ENCODE results near the gene TPRG1. TPM values are rescaled to one million over a fixed set of nuclear protein-coding genes. Genes with fewer than 3 reads are reported as not detected.

Gene TPRG1
- total and polyA plus RNA-seq, 5 donors: 2.1 to 5.2 (median 5.0) TPM

DNA sequence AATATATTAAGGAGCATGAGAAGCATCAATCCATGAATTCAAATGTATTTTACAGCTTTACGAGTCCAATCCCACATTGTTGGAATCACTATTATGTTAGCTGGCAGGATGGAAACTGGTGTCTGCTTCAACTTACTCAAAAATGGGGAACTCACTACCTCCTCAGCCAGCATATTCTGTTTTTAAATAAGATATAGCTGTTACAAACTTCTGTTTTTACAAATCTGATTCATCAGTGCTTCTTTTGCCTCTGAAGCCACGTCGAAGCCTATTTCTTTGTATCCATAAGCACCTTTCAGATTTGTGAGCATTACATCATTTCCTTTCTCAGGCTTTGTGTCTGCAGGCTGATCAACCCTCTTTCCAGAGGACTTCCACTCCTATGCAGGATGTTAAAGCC lies 105.9 kb downstream of the TPRG1 start:
- H3K27ac ChIP-seq (ENCODE audit: low read length): no peak overlapping the region
- DNase-seq (no peak), ATAC-seq (no peak)
- no peak overlapping the region for H3K4me3 ChIP-seq (ENCODE audit: low read length)
- no peaks in the 10 kb centered on the region for H3K4me1 ChIP-seq (ENCODE audit: control insufficient read depth, insufficient read depth, low read length)
- 64% methylated on average over 3 of the region's 3 CpGs for WGBS
- intact Hi-C loops (cut with DNase I): loop anchor here in 2 of 4 donors (10.0 kb wide), 2 partner anchors 667 to 677 kb away; no protein-coding TSS in a partner anchor
- H3K27me3 ChIP-seq (ENCODE audit: control insufficient read depth, insufficient read depth): no peaks in the 10 kb centered on the region
- H3K9me3 ChIP-seq (ENCODE audit: control insufficient read depth, low read length): no peaks in the 10 kb centered on the region

DNA sequence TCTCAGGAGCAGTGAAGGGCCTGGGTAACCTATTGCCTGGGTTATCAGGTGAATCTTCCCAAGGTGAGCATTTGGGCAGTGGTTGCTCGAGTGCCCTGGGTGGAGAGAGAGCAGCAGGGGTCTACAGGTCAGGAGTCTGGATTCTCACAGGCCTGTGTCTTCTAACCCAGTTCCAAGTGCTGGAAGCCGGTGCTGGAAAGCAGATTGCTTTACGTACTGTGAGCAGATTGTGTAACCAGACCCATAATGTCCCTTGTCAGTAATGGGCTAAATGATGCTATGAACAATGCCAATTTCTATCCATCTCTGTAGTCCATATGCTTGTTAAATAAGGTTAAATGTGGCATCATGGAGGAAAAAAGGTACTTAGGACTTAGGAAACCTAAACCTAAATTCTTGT lies 106.5 kb downstream of the TPRG1 start:
- Histone ChIP-seq H3K4me3 (ENCODE audit: low read length) (no peak overlapping the region), H3K4me1 (ENCODE audit: control insufficient read depth, insufficient read depth, low read length) (no peaks in the 10 kb centered on the region), H3K27me3 (ENCODE audit: control insufficient read depth, insufficient read depth) (no peaks in the 10 kb centered on the region), H3K27ac (ENCODE audit: low read length) (no peak overlapping the region), H3K9me3 (ENCODE audit: control insufficient read depth, low read length) (no peaks in the 10 kb centered on the region)
- DNase-seq (no peak), ATAC-seq (no peak)
- 77% methylated on average over 3 of the region's 3 CpGs for WGBS
- intact Hi-C loops (cut with DNase I): loop anchor here in 2 of 4 donors (10.0 kb wide), 2 partner anchors 667 to 677 kb away; no protein-coding TSS in a partner anchor

DNA sequence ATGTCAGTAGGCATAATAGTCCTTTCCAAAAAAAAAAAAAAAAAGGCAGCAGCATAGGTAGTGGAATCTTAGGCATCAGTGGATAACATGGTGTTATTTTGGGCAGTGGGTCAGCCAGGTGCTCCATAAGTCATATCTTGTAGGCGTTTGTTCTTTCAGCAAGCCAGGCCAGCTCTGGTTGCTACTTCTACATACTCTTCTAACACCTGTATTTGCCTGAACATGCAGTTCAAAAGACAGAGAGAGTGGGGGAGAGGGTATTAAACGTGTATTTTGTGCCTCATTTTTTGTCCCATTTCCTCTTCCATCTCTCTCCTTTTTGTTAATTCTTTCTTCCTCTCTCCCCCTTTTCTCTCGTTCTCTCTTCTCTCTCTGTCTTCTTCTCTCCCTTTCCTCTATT lies 110.4 kb downstream of the TPRG1 start:
- Histone ChIP-seq H3K27me3 (ENCODE audit: control insufficient read depth, insufficient read depth) (no peaks in the 10 kb centered on the region), H3K27ac (ENCODE audit: low read length) (no peak overlapping the region), H3K4me1 (ENCODE audit: control insufficient read depth, insufficient read depth, low read length) (no peaks in the 10 kb centered on the region), H3K9me3 (ENCODE audit: control insufficient read depth, low read length) (no peaks in the 10 kb centered on the region), H3K4me3 (ENCODE audit: low read length) (no peak overlapping the region)
- DNase-seq: no peak
- no peak for ATAC-seq
- 63% methylated on average over 3 of the region's 3 CpGs for WGBS
- intact Hi-C loops (cut with DNase I): no loop called here

DNA sequence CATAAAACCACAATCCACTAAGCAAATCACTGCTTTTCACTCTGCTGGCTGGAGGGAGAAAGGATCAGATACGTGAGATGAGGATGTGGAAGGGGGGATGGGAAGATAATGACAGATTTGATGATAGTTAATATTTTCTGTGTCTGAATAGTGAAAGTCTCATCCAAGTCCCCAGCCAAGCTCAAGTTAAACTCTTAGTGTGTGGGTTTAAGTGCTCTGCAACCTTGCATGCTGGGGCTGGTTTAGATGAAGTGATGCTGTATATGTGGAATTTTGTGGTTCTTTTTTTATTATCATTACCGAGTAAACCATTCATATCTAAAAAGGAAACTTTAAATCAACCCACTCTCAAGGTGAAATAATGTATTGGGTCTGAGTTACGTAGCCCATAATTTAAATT lies 111.0 kb downstream of the TPRG1 start:
- intact Hi-C loops (cut with DNase I): no loop called here
- H3K9me3 ChIP-seq (ENCODE audit: control insufficient read depth, low read length): no peaks in the 10 kb centered on the region
- no peak for ATAC-seq
- WGBS: 75% methylated on average over 3 of the region's 3 CpGs
- no peak overlapping the region for H3K27ac ChIP-seq (ENCODE audit: low read length)
- no peaks in the 10 kb centered on the region for H3K27me3 ChIP-seq (ENCODE audit: control insufficient read depth, insufficient read depth)
- H3K4me3 ChIP-seq (ENCODE audit: low read length): no peak overlapping the region
- H3K4me1 ChIP-seq (ENCODE audit: control insufficient read depth, insufficient read depth, low read length): no peaks in the 10 kb centered on the region
- DNase-seq: no peak

DNA sequence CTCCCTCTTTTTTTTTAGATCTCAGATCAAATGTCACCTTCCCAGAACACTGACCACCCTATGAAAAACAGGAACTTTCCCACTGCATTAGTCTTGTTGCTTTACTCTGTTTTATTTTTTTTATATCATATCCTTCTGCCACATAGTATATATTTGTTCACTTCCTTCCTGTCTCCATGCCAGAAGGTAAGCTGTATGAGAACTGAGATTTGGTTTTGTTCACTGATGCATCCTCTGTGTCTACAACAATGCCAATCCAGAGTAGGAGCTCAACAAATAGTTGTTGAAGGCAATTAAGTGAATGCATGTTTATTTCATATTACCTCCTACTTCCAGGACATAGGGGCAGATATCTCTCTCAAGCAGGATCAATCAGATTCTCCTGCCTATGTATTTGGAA lies 114.4 kb downstream of the TPRG1 start:
- DNase-seq (no peak), ATAC-seq (no peak)
- Histone ChIP-seq H3K4me3 (ENCODE audit: low read length) (no peak overlapping the region), H3K27me3 (ENCODE audit: control insufficient read depth, insufficient read depth) (no peaks in the 10 kb centered on the region), H3K4me1 (ENCODE audit: control insufficient read depth, insufficient read depth, low read length) (no peaks in the 10 kb centered on the region), H3K27ac (ENCODE audit: low read length) (no peak overlapping the region), H3K9me3 (ENCODE audit: control insufficient read depth, low read length) (no peaks in the 10 kb centered on the region)
- intact Hi-C loops (cut with DNase I): no loop called here

DNA sequence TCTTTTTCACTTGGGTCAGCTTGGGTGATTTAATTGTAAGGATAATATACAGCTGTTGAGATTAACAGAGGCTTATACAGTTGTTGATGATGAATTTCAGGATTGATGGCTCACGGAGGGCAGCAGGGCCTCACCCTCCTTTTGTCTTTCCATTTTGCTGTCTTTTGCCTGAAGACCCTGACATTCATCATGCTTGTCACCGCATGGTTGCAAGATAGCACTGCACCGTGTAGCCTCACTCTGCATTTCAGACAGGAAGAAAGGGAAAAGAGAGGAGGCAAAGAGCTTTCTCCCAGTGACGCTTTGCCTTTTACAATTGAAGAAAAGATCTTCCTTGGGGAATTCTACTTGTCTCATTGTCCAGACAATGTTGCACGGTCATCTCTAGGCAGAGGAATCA lies 115.1 kb downstream of the TPRG1 start:
- no peak for ATAC-seq
- no peaks in the 10 kb centered on the region for H3K27me3 ChIP-seq (ENCODE audit: control insufficient read depth, insufficient read depth)
- intact Hi-C loops (cut with DNase I): no loop called here
- H3K9me3 ChIP-seq (ENCODE audit: control insufficient read depth, low read length): no peaks in the 10 kb centered on the region
- H3K4me1 ChIP-seq (ENCODE audit: control insufficient read depth, insufficient read depth, low read length): no peaks in the 10 kb centered on the region
- WGBS: 59% methylated on average over 5 of the region's 5 CpGs
- DNase-seq: no peak
- H3K4me3 ChIP-seq (ENCODE audit: low read length): no peak overlapping the region
- no peak overlapping the region for H3K27ac ChIP-seq (ENCODE audit: low read length)

DNA sequence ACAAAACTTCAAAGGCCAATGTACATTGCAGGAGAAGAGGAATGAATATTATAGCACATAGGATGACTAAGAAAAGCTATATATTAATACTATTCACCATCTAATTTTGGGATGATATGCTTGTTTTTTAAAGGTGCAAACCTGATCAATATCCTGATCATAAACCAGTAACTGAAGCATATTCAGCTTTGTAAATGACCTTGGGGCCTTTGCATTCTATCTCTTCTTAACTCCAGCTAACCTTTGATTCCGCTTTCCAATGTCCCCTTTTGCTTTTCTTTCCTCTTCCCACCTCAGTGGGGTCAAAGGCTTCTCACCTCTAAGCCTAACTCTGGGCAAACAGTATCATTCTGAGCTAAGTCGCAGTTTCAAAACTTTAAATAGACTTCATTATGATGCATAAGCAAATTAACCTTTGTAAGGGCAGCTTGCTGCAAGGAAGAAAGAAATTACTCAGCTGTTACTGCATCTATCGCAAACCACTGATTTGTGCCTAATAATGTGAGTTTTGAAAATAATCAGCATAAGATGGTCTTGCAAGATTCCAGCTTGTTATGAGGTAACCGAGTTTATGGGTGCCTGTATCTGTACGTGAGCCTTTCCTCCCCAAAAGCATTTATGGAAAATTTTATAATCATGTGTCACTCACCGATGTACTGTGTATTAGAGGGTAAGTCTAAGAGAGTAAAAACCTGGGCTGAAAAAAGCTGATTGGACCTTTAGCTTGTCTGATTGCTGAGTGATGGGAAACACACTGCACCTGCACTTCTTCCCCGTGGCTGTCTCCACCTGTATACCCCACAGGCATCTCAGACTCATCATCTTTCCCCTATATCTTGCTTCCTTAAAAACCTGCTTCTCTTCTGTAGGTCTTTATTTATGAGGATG lies 116.8 kb downstream of the TPRG1 start:
- ATAC-seq (no peak), DNase-seq (no peak)
- no peak overlapping the region for H3K27ac ChIP-seq (ENCODE audit: low read length)
- H3K9me3 ChIP-seq (ENCODE audit: control insufficient read depth, low read length): no peaks in the 10 kb centered on the region
- intact Hi-C loops (cut with DNase I): no loop called here
- no peak overlapping the region for H3K4me3 ChIP-seq (ENCODE audit: low read length)
- H3K27me3 ChIP-seq (ENCODE audit: control insufficient read depth, insufficient read depth): no peaks in the 10 kb centered on the region
- 73% methylated on average over 7 of the region's 7 CpGs for WGBS
- no peaks in the 10 kb centered on the region for H3K4me1 ChIP-seq (ENCODE audit: control insufficient read depth, insufficient read depth, low read length)

DNA sequence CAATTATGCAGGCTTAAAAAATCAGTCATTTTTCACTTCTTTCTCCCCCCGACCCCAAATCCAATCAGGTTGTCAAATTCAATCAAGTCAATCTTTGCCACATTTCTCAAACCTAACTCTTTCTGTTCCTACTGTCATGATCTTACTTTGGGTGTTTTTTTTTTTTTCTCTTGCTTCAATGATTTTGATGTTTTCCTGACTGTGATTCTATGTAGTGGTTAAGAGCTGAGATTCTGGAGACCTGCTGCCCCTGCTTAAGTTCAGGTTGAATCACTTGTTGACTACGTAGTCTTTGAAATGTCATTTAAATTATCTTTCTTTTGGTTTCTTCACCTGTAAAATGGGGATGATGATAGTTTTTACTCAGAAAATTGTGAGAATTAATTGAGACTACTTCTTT lies 117.5 kb downstream of the TPRG1 start:
- Histone ChIP-seq H3K9me3 (ENCODE audit: control insufficient read depth, low read length) (no peaks in the 10 kb centered on the region), H3K4me1 (ENCODE audit: control insufficient read depth, insufficient read depth, low read length) (no peaks in the 10 kb centered on the region), H3K27ac (ENCODE audit: low read length) (no peak overlapping the region), H3K4me3 (ENCODE audit: low read length) (no peak overlapping the region), H3K27me3 (ENCODE audit: control insufficient read depth, insufficient read depth) (no peaks in the 10 kb centered on the region)
- intact Hi-C loops (cut with DNase I): no loop called here
- DNase-seq (no peak), ATAC-seq (no peak)
- 77% methylated on average over 2 of the region's 2 CpGs for WGBS

DNA sequence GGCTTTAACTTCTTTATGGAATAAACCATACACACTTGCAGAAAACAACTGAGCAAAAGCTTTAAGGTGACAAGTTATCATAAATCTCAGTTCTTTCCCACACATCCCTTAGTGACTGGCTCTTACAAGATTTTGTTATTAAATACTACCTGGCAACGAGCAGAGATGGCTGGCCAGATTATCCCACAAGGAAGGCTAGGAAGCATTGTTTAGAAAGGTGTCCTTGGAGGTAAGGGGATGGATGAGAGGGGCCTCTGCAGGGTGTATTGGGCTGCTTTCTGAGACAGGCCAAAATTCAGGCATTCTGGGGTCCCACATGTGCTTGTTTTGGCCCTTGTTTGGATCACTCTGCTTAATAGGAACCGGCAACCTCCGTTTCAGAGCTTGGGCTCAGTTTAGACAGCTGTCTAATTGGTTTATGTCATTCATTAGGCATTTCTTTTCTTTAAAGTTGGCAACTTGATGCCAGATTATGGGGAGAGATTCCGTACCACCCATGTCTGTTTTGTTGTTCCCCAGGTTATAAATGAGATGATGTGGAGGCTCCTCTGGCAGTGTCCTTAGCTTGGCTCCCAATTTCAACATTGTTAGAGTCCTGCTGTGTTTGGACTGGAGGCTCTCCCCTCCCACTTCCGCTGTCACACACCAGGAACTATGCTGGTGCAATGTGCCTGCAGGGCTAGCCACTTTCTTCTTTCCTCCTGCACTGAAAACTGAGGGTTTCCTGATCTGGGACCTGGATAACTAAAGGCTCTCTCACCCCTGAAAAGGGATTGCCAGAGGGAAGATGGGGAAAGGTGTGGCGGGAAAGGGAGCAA lies 121.1 kb downstream of the TPRG1 start:
- 69% methylated on average over 6 of the region's 6 CpGs for WGBS
- H3K9me3 ChIP-seq (ENCODE audit: control insufficient read depth, low read length): no peaks in the 10 kb centered on the region
- H3K4me1 ChIP-seq (ENCODE audit: control insufficient read depth, insufficient read depth, low read length): no peaks in the 10 kb centered on the region
- no peak for DNase-seq
- no peak overlapping the region for H3K27ac ChIP-seq (ENCODE audit: low read length)
- intact Hi-C loops (cut with DNase I): no loop called here
- H3K4me3 ChIP-seq (ENCODE audit: low read length): no peak overlapping the region
- H3K27me3 ChIP-seq (ENCODE audit: control insufficient read depth, insufficient read depth): no peaks in the 10 kb centered on the region
- ATAC-seq: no peak

DNA sequence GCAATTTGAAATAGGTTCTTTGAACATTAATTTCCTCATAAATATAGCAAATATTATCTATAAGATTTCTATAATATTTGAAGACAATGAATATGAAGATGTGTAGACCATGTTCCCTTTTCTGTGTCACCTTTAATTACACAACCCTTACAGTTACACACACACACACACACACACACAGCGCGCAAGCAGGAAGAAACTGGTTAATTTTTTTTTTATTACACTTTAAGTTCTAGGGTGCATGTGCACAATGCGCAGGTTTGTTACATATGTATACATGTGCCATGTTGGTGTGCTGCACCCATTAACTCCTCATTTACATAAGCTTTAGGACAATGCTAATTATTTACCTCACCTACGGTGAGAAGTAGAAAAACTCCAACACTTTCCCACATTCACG lies 122.9 kb downstream of the TPRG1 start:
- intact Hi-C loops (cut with DNase I): no loop called here
- Histone ChIP-seq H3K4me3 (ENCODE audit: low read length) (no peak overlapping the region), H3K9me3 (ENCODE audit: control insufficient read depth, low read length) (no peaks in the 10 kb centered on the region), H3K4me1 (ENCODE audit: control insufficient read depth, insufficient read depth, low read length) (no peaks in the 10 kb centered on the region), H3K27me3 (ENCODE audit: control insufficient read depth, insufficient read depth) (no peaks in the 10 kb centered on the region), H3K27ac (ENCODE audit: low read length) (no peak overlapping the region)
- DNase-seq (no peak), ATAC-seq (no peak)
- 97% methylated on average over 5 of the region's 5 CpGs for WGBS

DNA sequence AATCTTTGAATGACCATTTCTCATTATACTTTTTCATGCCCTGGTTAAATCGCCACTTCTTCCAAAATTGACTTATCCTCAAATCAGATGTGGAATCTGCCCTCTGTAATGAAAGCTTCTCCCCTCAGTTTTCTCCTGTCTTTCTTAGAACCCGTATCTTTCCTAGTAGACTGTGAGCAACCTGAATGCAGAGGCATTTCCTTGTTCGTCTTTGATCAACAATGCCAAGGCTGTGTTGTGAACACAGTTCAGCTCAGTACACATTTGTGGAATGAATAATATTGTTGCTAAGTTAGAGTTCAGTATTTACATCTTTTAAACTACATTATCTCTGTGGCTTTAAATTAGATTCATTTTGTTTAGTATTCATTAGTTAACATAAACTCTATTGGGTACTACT lies 123.3 kb downstream of the TPRG1 start:
- H3K9me3 ChIP-seq (ENCODE audit: control insufficient read depth, low read length): no peaks in the 10 kb centered on the region
- WGBS: 89% methylated on average over 3 of the region's 3 CpGs
- H3K27ac ChIP-seq (ENCODE audit: low read length): no peak overlapping the region
- DNase-seq: no peak
- intact Hi-C loops (cut with DNase I): no loop called here
- H3K4me3 ChIP-seq (ENCODE audit: low read length): no peak overlapping the region
- no peaks in the 10 kb centered on the region for H3K27me3 ChIP-seq (ENCODE audit: control insufficient read depth, insufficient read depth)
- ATAC-seq: no peak
- H3K4me1 ChIP-seq (ENCODE audit: control insufficient read depth, insufficient read depth, low read length): no peaks in the 10 kb centered on the region
